Breast epithelium (tissue), 4 donors: ENCODE measurements around the gene PHC2. TPM values are rescaled to one million over a fixed set of nuclear protein-coding genes. Genes with fewer than 3 reads are reported as not detected.

Experiments used
- DNase-seq, 2 donors: peaks; one replicate each; pipeline ENCODE4 v3.0.0-alpha.2; 2019; ENCODE audit warnings: low spot score in 2 of 2
- H3K27ac ChIP-seq, 2 donors: fragments of 200-600 bp; sonication (generic) in 1 of 2; one replicate each; pipeline ENCODE4 v1.5.1; 2016 to 2019; ENCODE audit warnings: mild to moderate bottlenecking in 1 of 2
- H3K27me3 ChIP-seq, 2 donors: fragments of 200-600 bp; sonication (generic) in 1 of 2; one replicate each; pipeline versions ENCODE4 v1.5.1 to v1.6.0; 2017 to 2019; ENCODE audit warnings: control low read depth in 1 of 2, mild to moderate bottlenecking in 1 of 2
- H3K36me3 ChIP-seq: fragments of 200-600 bp; one replicate; pipeline ENCODE4 v1.5.1; 2019
- H3K4me1 ChIP-seq, 2 donors: fragments of 200-600 bp; sonication (generic); one replicate each; pipeline ENCODE4 v1.5.1; 2016 to 2019; ENCODE audit warnings: control low read depth in 1 of 2
- H3K4me3 ChIP-seq, 3 donors: fragments of 200-600 bp; sonication (generic); 1 replicate in 2 of 3; 2 replicates in 1 of 3; pipeline ENCODE4 v1.5.1; 2016 to 2019; ENCODE audit warnings: mild to moderate bottlenecking in 3 of 3, moderate library complexity in 2 of 3
- H3K9me3 ChIP-seq, 2 donors: fragments of 200-600 bp; sonication (generic) in 1 of 2; one replicate each; pipeline ENCODE4 v1.5.1; 2016 to 2019; ENCODE audit warnings: control low read depth in 1 of 2
- POLR2A ChIP-seq: fragments of 450-650 bp; IDR thresholded peaks from one replicate; pipeline ENCODE4 v1.6.1; 2016; ENCODE audit warnings: antibody characterized with exemption, mild to moderate bottlenecking, moderate library complexity
- POLR2AphosphoS5 ChIP-seq, 3 donors: sonication (generic); formaldehyde crosslinking; IDR thresholded peaks; one replicate each; pipeline ENCODE4 v1.6.1; 2017; ENCODE audit warnings: antibody characterized with exemption in 3 of 3
- intact Hi-C: fragments of 100-400 bp; cut with DNase I; formaldehyde crosslinking; loops from one replicate; pipeline ENCODE4 v1.15.1; 2023; ENCODE audit warnings: low total_unique reads
- total RNA-seq, 3 donors: library from RNA; depleted of rRNA; stranded (reverse); fragments of >200 nt; gene quantifications; one replicate each; pipeline ENCODE4 v1.1.0, GENCODE V29; 2016
- TF ChIP-seq, protein P1 (sequence below), 3 donors: fragments of 450-650 bp; IDR thresholded peaks; one replicate each; pipeline ENCODE4 v1.5.1; 2016 to 2017; ENCODE audit warnings: antibody characterized with exemption in 3 of 3, mild to moderate bottlenecking in 3 of 3, moderate library complexity in 3 of 3

PHC2 gene
- total RNA-seq, 3 donors from 2014 or later = 103 to 214 (median 134) TPM

- H3K27ac ChIP-seq = no peak overlapping the region
- intact Hi-C loops = no loop called here
- H3K27me3 ChIP-seq = no peaks in the 10 kb centered on the region
- H3K36me3 ChIP-seq = no peaks in the 10 kb centered on the region
- no peaks in the 10 kb centered on the region for H3K9me3 ChIP-seq
- peaks cover 0 to 9% of the 10 kb centered on the region in 2 donors for H3K4me1 ChIP-seq
- TF ChIP-seq, protein P1, sequence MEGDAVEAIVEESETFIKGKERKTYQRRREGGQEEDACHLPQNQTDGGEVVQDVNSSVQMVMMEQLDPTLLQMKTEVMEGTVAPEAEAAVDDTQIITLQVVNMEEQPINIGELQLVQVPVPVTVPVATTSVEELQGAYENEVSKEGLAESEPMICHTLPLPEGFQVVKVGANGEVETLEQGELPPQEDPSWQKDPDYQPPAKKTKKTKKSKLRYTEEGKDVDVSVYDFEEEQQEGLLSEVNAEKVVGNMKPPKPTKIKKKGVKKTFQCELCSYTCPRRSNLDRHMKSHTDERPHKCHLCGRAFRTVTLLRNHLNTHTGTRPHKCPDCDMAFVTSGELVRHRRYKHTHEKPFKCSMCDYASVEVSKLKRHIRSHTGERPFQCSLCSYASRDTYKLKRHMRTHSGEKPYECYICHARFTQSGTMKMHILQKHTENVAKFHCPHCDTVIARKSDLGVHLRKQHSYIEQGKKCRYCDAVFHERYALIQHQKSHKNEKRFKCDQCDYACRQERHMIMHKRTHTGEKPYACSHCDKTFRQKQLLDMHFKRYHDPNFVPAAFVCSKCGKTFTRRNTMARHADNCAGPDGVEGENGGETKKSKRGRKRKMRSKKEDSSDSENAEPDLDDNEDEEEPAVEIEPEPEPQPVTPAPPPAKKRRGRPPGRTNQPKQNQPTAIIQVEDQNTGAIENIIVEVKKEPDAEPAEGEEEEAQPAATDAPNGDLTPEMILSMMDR (IDR thresholded peaks at IDR 0.05) = no peak
- TF ChIP-seq POLR2A (no peak), POLR2AphosphoS5 (IDR thresholded peaks at IDR 0.05) (no peak)
- DNase-seq = no peak
- H3K4me3 ChIP-seq = no peak overlapping the region
Observed at GRCh38 chr1:33372162-33372561, 58.7 kb downstream of the PHC2 start.

DNA sequence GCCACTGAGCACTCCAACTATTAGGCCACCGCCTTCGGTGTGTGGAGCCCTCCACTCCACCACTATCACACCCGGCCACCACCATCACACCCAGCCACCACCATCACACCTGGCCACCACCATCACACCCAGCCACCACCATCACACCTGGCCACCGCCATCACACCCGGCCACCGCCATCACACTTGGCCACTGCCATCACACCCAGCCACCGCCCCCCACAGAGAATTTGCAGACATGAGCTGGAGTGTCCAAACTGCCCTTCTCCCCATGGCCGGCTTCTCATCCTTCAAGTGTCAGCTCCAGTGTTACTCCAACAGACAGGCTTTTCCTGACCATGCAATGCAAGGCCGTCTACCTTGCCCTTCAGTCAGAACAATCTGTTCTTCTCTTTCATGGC lies 59.6 kb downstream of the PHC2 start:
- H3K36me3 ChIP-seq = no peaks in the 10 kb centered on the region
- no peaks in the 10 kb centered on the region for H3K9me3 ChIP-seq
- TF ChIP-seq, protein P1 (IDR thresholded peaks at IDR 0.05) = no peak
- no peak for TF ChIP-seq POLR2A
- no peak for TF ChIP-seq POLR2AphosphoS5 (IDR thresholded peaks at IDR 0.05)
- H3K4me3 ChIP-seq = no peak overlapping the region
- peaks cover 0 to 13% of the 10 kb centered on the region in 2 donors for H3K4me1 ChIP-seq
- no peak overlapping the region for H3K27ac ChIP-seq
- DNase-seq = no peak
- intact Hi-C loops = no loop called here
- no peaks in the 10 kb centered on the region for H3K27me3 ChIP-seq

GRCh38 chr1:33370827-33371226 lies 60.1 kb downstream of the PHC2 start:
- Histone ChIP-seq H3K4me1 (peaks cover 0 to 18% of the 10 kb centered on the region in 2 donors), H3K4me3 (no peak overlapping the region), H3K9me3 (no peaks in the 10 kb centered on the region), H3K27ac (no peak overlapping the region), H3K27me3 (no peaks in the 10 kb centered on the region), H3K36me3 (no peaks in the 10 kb centered on the region)
- intact Hi-C loops = no loop called here
- no peak for DNase-seq
- TF ChIP-seq, protein P1 (IDR thresholded peaks at IDR 0.05) = no peak
- no peak for TF ChIP-seq POLR2AphosphoS5 (IDR thresholded peaks at IDR 0.05)
- no peak for TF ChIP-seq POLR2A

DNA sequence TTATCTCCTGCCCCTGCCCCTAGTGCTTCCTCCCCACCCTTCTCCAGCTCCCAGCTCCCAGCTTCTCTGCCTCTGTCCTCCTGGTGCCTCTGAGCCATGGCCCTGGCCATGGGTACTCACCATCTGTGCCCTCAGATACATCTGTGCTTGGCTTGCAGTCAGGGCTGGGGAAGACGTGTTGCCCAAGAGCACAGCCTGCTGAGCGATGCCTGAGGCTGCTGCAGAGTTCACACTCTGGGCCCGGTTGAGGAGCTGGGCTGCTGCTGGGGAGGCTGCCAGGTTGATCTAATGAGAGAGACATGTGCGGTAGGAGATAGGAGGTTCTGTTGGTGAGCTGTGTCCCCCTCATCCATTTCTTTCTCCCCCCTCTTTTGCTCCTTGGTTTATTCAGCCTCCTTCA lies 60.6 kb downstream of the PHC2 start:
- H3K4me1 ChIP-seq = peaks cover 3 to 23% of the 10 kb centered on the region in 2 donors
- intact Hi-C loops = no loop called here
- no peaks in the 10 kb centered on the region for H3K36me3 ChIP-seq
- H3K4me3 ChIP-seq = no peak overlapping the region
- H3K27ac ChIP-seq = no peak overlapping the region
- H3K27me3 ChIP-seq = no peaks in the 10 kb centered on the region
- no peak for DNase-seq
- no peaks in the 10 kb centered on the region for H3K9me3 ChIP-seq
- TF ChIP-seq POLR2AphosphoS5 (IDR thresholded peaks at IDR 0.05) (no peak), POLR2A (no peak)
- TF ChIP-seq, protein P1 (IDR thresholded peaks at IDR 0.05) = no peak

DNA sequence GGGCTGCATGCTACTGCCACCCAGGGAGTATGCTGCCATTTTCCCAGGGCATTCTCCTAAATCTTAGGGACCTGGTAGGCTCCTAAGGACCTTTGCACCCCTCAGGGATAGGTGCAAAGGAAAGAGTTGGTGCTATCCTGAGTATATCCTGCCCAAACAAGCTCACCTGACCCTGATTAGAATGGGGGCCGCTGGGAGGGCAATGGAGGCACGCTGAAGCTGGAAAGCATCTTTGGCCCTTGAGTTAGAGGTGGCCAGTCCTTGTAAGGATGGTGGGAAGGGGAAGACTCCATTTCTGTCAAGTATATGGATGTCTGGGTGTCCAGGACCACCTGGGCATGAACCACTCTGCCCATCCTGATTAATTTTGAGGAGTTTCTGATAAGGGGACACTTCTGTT lies 61.1 kb downstream of the PHC2 start:
- intact Hi-C loops = loop anchor here (5.0 kb wide), 1 partner anchor 72 kb away; no protein-coding TSS in a partner anchor
- no peaks in the 10 kb centered on the region for H3K27me3 ChIP-seq
- no peak for DNase-seq
- H3K36me3 ChIP-seq = no peaks in the 10 kb centered on the region
- H3K27ac ChIP-seq = no peak overlapping the region
- no peak overlapping the region for H3K4me3 ChIP-seq
- H3K9me3 ChIP-seq = no peaks in the 10 kb centered on the region
- peaks cover 9 to 29% of the 10 kb centered on the region in 2 donors for H3K4me1 ChIP-seq
- TF ChIP-seq POLR2A = no peak
- TF ChIP-seq, protein P1 (IDR thresholded peaks at IDR 0.05) = no peak
- no peak for TF ChIP-seq POLR2AphosphoS5 (IDR thresholded peaks at IDR 0.05)
